HepG2 (cell line): ENCODE data around the gene GBE1. TPM values are rescaled to one million over a fixed set of nuclear protein-coding genes. Genes with fewer than 3 reads are reported as not detected.

Source experiments
- ATAC-seq: fragments of 200-7000 bp; cut with Tn5 transposase; 3 replicates; pipeline ENCODE4 v1.9.1; 2020; ENCODE audit warnings: mild to moderate bottlenecking, moderate library complexity
- BruUV-seq: library from RNA; stranded (reverse); fragments of 400-500 nt; replicated peaks from 2 replicates; lab custom pipeline; 2021; lab: Mats Ljungman, UMichigan
- CTCF ChIA-PET: fragments of 300-600 bp; formaldehyde crosslinking; extraction: SDS; loops from one replicate; lab custom pipeline; 2021; ENCODE audit warnings: low total read pairs, inconsistent platforms, low intra/inter-chr PET ratio; lab: Yijun Ruan, JAX
- POLR2A ChIA-PET: fragments of 350-600 bp; sonication (Branson Sonifier 250); formaldehyde crosslinking; loops from one replicate; lab custom pipeline; 2020; ENCODE audit warnings: antibody characterized with exemption, inconsistent platforms; lab: Yijun Ruan, JAX
- DNase-seq: peaks from one replicate; pipeline ENCODE4 v3.0.0-alpha.2; 2015; ENCODE audit warnings: low spot score
- FAIRE-seq: peaks from 3 replicates; lab custom pipeline; 2011; peaks lifted over from hg19 to GRCh38; lab: Jason Lieb, UNC
- H2AFZ ChIP-seq: one replicate; pipeline ENCODE4 v1.6.1; 2011; ENCODE audit warnings: low read length, inconsistent platforms
- H3K27ac ChIP-seq: fragments of 300-600 bp; 3 replicates; pipeline ENCODE4 v1.8.0; 2011; ENCODE audit warnings: mixed run types, mild to moderate bottlenecking, mixed read lengths, low read length, inconsistent platforms; ENCODE audit not compliant: insufficient read depth; ENCODE audit errors: extremely low read length
- H3K27me3 ChIP-seq, 2 experiments: fragments of 200-600 bp in 1 of 2; 2 replicates in 1 of 2; 3 replicates in 1 of 2; pipeline versions ENCODE4 v1.6.0 to v1.8.0; 2011; ENCODE audit warnings: low read length in 2 of 2, mild to moderate bottlenecking in 2 of 2, moderate library complexity in 2 of 2, inconsistent platforms in 1 of 2; ENCODE audit not compliant: insufficient read depth in 2 of 2, control insufficient read depth in 1 of 2
- H3K36me3 ChIP-seq, 2 experiments: fragments of 200-600 bp in 1 of 2; replicated peaks in 1 of 2; 2 replicates in 1 of 2; 3 replicates in 1 of 2; pipeline versions ENCODE4 v1.5.1 to v1.8.0; 2011; ENCODE audit warnings: low read length in 2 of 2, inconsistent platforms in 1 of 2; ENCODE audit not compliant: insufficient read depth in 2 of 2, control insufficient read depth in 1 of 2
- H3K4me1 ChIP-seq: 2 replicates; pipeline ENCODE4 v1.5.1; 2012; ENCODE audit warnings: low read length, inconsistent platforms; ENCODE audit not compliant: insufficient read depth
- H3K4me2 ChIP-seq: 2 replicates; pipeline ENCODE4 v1.6.0; 2011; ENCODE audit warnings: low read depth, low read length, inconsistent platforms
- H3K4me3 ChIP-seq, 3 experiments: fragments of 200-600 bp in 1 of 3; sonication (generic), shearing (Covaris generic) in 1 of 3; replicated peaks in 1 of 3; 2 replicates each; pipeline ENCODE4 v1.5.1; 2011 to 2016; ENCODE audit warnings: low read length in 3 of 3, inconsistent platforms in 2 of 3, low read depth in 2 of 3, mild to moderate bottlenecking in 2 of 3, control low read depth in 1 of 3, mixed read lengths in 1 of 3; ENCODE audit not compliant: insufficient read depth in 1 of 3
- H3K79me2 ChIP-seq: one replicate; pipeline ENCODE4 v1.6.1; 2011; ENCODE audit warnings: low read length, inconsistent platforms; ENCODE audit not compliant: insufficient read depth
- H3K9ac ChIP-seq: 2 replicates; pipeline ENCODE4 v1.6.0; 2011; ENCODE audit warnings: mild to moderate bottlenecking, low read depth, low read length, inconsistent platforms; ENCODE audit not compliant: insufficient read depth
- H3K9me3 ChIP-seq: 2 replicates; pipeline ENCODE4 v1.5.1; 2012; ENCODE audit warnings: mild to moderate bottlenecking, low read length
- H4K20me1 ChIP-seq: 2 replicates; pipeline ENCODE4 v1.6.0; 2011; ENCODE audit warnings: inconsistent platforms, mild to moderate bottlenecking, low read length, moderate library complexity; ENCODE audit not compliant: insufficient read depth
- ATF7 ChIP-seq, 2 experiments: fragments of 450-650 bp in 1 of 2; sonication (generic) in 1 of 2; formaldehyde crosslinking in 1 of 2; IDR thresholded peaks; 2 replicates each; pipeline versions ENCODE4 v1.4.0 to v1.6.1; 2016 to 2020; ENCODE audit warnings: antibody characterized with exemption in 1 of 2, mild to moderate bottlenecking in 1 of 2, missing genetic modification reagents in 1 of 2
- BORCS8-MEF2B ChIP-seq: sonication (generic); formaldehyde crosslinking; IDR thresholded peaks from 2 replicates; pipeline ENCODE4 v1.8.0; 2022; ENCODE audit warnings: mild to moderate bottlenecking, missing genetic modification reagents
- CEBPB ChIP-seq: IDR thresholded peaks from 2 replicates; pipeline ENCODE4 v1.6.1; 2011; ENCODE audit warnings: low read depth, low read length, improper control_type of control experiment, borderline replicate concordance
- CENPT ChIP-seq: sonication (generic); formaldehyde crosslinking; IDR thresholded peaks from 2 replicates; pipeline ENCODE4 v1.8.0; 2022; ENCODE audit warnings: low read depth, mild to moderate bottlenecking, moderate library complexity, missing genetic modification reagents
- DR1 ChIP-seq: sonication (generic); formaldehyde crosslinking; IDR thresholded peaks from 2 replicates; pipeline ENCODE4 v1.8.0; 2021; ENCODE audit warnings: mild to moderate bottlenecking, missing genetic modification reagents, inconsistent platforms
- ESRRA ChIP-seq: sonication (generic); formaldehyde crosslinking; IDR thresholded peaks from 2 replicates; pipeline ENCODE4 v1.5.1; 2020; ENCODE audit warnings: mild to moderate bottlenecking, low read depth, missing genetic modification reagents
- FOSL2 ChIP-seq: sonication (generic); formaldehyde crosslinking; IDR thresholded peaks from 2 replicates; pipeline ENCODE4 v1.4.0; 2020; ENCODE audit warnings: missing genetic modification reagents
- HES4 ChIP-seq: sonication (generic); formaldehyde crosslinking; IDR thresholded peaks from 2 replicates; pipeline ENCODE4 v1.9.0; 2021; ENCODE audit warnings: mild to moderate bottlenecking, missing genetic modification reagents, borderline replicate concordance
- HOXA3 ChIP-seq: sonication (generic); formaldehyde crosslinking; IDR thresholded peaks from 2 replicates; pipeline ENCODE4 v1.5.0; 2020; ENCODE audit warnings: missing genetic modification reagents
- HOXA5 ChIP-seq: sonication (generic); formaldehyde crosslinking; IDR thresholded peaks from 2 replicates; pipeline ENCODE4 v1.4.0; 2020; ENCODE audit warnings: missing genetic modification reagents
- KLF15 ChIP-seq: sonication (generic); formaldehyde crosslinking; IDR thresholded peaks from 2 replicates; pipeline ENCODE4 v1.8.1; 2023; ENCODE audit warnings: borderline replicate concordance, mild to moderate bottlenecking, inconsistent platforms, missing genetic modification reagents, mixed read lengths
- MAFK ChIP-seq, 2 experiments: IDR thresholded peaks in 1 of 2; conservative IDR thresholded peaks in 1 of 2; 2 replicates each; pipeline ENCODE4 v1.6.1; 2011; ENCODE audit warnings: improper control_type of control experiment in 2 of 2, low read length in 2 of 2
- MBD4 ChIP-seq: IDR thresholded peaks from 2 replicates; pipeline ENCODE4 v1.6.1; 2012; ENCODE audit warnings: low read length, inconsistent platforms, borderline replicate concordance
- MIER2 ChIP-seq: IDR thresholded peaks from 2 replicates; pipeline ENCODE4 v1.6.1; 2016; ENCODE audit warnings: missing biosample characterization, missing genetic modification reagents
- NAIF1 ChIP-seq: sonication (generic); formaldehyde crosslinking; IDR thresholded peaks from 2 replicates; pipeline ENCODE4 v1.5.0; 2020; ENCODE audit warnings: mild to moderate bottlenecking, missing genetic modification reagents, borderline replicate concordance
- NCOA2 ChIP-seq: sonication (generic); formaldehyde crosslinking; IDR thresholded peaks from 2 replicates; pipeline ENCODE4 v1.8.0; 2022; ENCODE audit warnings: inconsistent platforms
- POLR2AphosphoS2 ChIP-seq: IDR thresholded peaks from 2 replicates; pipeline ENCODE4 v1.6.1; 2011; ENCODE audit warnings: low read depth, low read length, improper control_type of control experiment
- RXRB ChIP-seq: IDR thresholded peaks from 2 replicates; pipeline ENCODE4 v1.6.1; 2016; ENCODE audit warnings: borderline replicate concordance, missing genetic modification reagents, missing compliant biosample characterization
- TBX3 ChIP-seq: fragments of 450-650 bp; IDR thresholded peaks from 2 replicates; pipeline ENCODE4 v1.6.1; 2017; ENCODE audit warnings: antibody characterized with exemption, mild to moderate bottlenecking, inconsistent platforms, borderline replicate concordance
- THYN1 ChIP-seq: sonication (generic); formaldehyde crosslinking; IDR thresholded peaks from 2 replicates; pipeline ENCODE4 v1.8.1; 2023; ENCODE audit warnings: low read depth, mild to moderate bottlenecking, moderate library complexity, missing genetic modification reagents, borderline replicate concordance
- ZBTB46 ChIP-seq: sonication (generic); formaldehyde crosslinking; IDR thresholded peaks from 2 replicates; pipeline ENCODE4 v1.4.0; 2020; ENCODE audit warnings: mild to moderate bottlenecking, missing genetic modification reagents, borderline replicate concordance
- ZNF136 ChIP-seq: sonication (generic); formaldehyde crosslinking; IDR thresholded peaks from 2 replicates; pipeline ENCODE4 v1.8.1; 2022; ENCODE audit warnings: low read depth, mild to moderate bottlenecking, moderate library complexity, missing genetic modification reagents
- ZNF263 ChIP-seq: sonication (generic); formaldehyde crosslinking; IDR thresholded peaks from 2 replicates; pipeline ENCODE4 v1.4.0; 2020; ENCODE audit warnings: missing genetic modification reagents
- ZNF7 ChIP-seq: IDR thresholded peaks from 2 replicates; pipeline ENCODE4 v1.6.1; 2016; ENCODE audit warnings: missing biosample characterization, missing genetic modification reagents
- ZNF792 ChIP-seq: IDR thresholded peaks from 2 replicates; pipeline ENCODE4 v1.6.1; 2016
- in situ Hi-C: cut with HindIII; loops from 2 replicates; pipeline ENCODE4 v1.10.0; 2017; ENCODE audit warnings: low pct_unique_long_range_greater_than_20kb; ENCODE audit not compliant: extremely low pct_ligation_motif_present
- intact Hi-C: fragments of 100-400 bp; cut with micrococcal nuclease; formaldehyde crosslinking; loops from one replicate; pipeline ENCODE4 v1.10.0; 2022; ENCODE audit not compliant: unreplicated experiment
- polyA plus RNA-seq, 8 experiments: library from polyadenylated mRNA; depleted of rRNA in 3 of 8; stranded (reverse) in 7 of 8; unstranded in 1 of 8; fragments of >200 nt; fragmentation: Illumina TruSeq in 4 of 8; extraction: Trizol in 4 of 8; gene quantifications; 2 replicates each; pipeline versions ENCODE4 v1.2.1 to v1.2.3, GENCODE V29; 2011 to 2016; ENCODE audit warnings: low read depth in 4 of 8, missing spikeins in 1 of 8, mixed read lengths in 1 of 8; ENCODE audit not compliant: insufficient read depth in 1 of 8
- total RNA-seq, 5 experiments: library from RNA; depleted of rRNA; stranded (reverse); fragments of >200 nt; fragmentation: Illumina TruSeq; extraction: Trizol; gene quantifications; 2 replicates each; pipeline ENCODE4 v1.2.3, GENCODE V29; 2016; ENCODE audit warnings: low read depth in 1 of 5
- TF ChIP-seq, protein P1 (sequence below): sonication (generic); formaldehyde crosslinking; IDR thresholded peaks from 2 replicates; pipeline ENCODE4 v1.8.0; 2023; ENCODE audit warnings: mild to moderate bottlenecking, missing genetic modification reagents

Gene GBE1
- total and polyA plus RNA-seq, 2 of the 13 experiments (the other 11 are each of a cell fraction or from before 2014, with no cell fraction given): 22.9 to 36.1 TPM

DNA sequence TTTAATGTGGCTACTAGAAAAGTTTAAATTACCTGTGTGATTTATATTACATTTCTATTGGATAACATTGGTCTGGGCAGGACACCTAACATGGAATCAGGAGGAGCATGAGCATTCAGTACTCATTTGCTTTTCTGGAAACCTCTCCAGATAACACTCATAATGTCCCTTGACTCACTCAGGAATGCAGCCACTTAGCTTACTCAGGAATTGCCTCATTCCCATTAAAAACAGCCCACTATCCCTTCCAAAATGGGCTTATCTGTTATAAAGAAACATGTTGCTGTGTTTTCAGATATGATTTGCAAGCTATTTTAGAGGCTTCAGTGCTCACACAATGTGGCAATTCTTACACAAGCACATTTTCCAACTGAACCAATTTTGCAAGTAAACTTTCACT lies 17.1 kb downstream of the GBE1 start:
- H2AFZ ChIP-seq: no peak overlapping the region
- intact Hi-C loops (no loop called here), in situ Hi-C loops (no loop called here)
- no peak overlapping the region for H3K9ac ChIP-seq
- peak; percentile 37 for DNase-seq
- peaks cover 27% of the 10 kb centered on the region for H3K79me2 ChIP-seq
- peak; percentile 32; the same call in 1 of the 3 replicates for ATAC-seq
- peaks cover 16% of the 10 kb centered on the region for H3K4me1 ChIP-seq
- no peak overlapping the region for H3K4me3 ChIP-seq
- FAIRE-seq: no peak
- CTCF ChIA-PET: no interaction called here
- H3K4me2 ChIP-seq: no peak overlapping the region
- H3K27me3 ChIP-seq: no peaks in the 10 kb centered on the region
- H3K36me3 ChIP-seq: peaks cover 0 to 3% of the 10 kb centered on the region in 2 experiments; a peak in 1 of 5 replicates
- H4K20me1 ChIP-seq: 0 out of 2 replicates have a peak, but pooled peaks cover 5% of the 10 kb centered on the region
- BruUV-seq: no TSS peak
- no peaks in the 10 kb centered on the region for H3K9me3 ChIP-seq
- H3K27ac ChIP-seq: no peak overlapping the region
- POLR2A ChIA-PET: no interaction called here
- no peak for TF ChIP-seq ESRRA (CRISPR knock-in tag)
- peak; percentile 95 for TF ChIP-seq ZNF7 (CRISPR knock-in tag)
- TF ChIP-seq FOSL2 (CRISPR knock-in tag): peak; percentile 26; the same call in 1 of the 2 replicates
- no peak for TF ChIP-seq HOXA5
- TF ChIP-seq CEBPB: no peak
- no peak for TF ChIP-seq DR1
- TF ChIP-seq ATF7 (IDR thresholded peaks at IDR 0.05): no peak
- TF ChIP-seq ATF7 (CRISPR knock-in tag; IDR thresholded peaks at IDR 0.05): no peak
- TF ChIP-seq MIER2 (CRISPR knock-in tag): no peak
- no peak for TF ChIP-seq ZBTB46 (CRISPR knock-in tag)
- TF ChIP-seq KLF15: no peak
- no peak for TF ChIP-seq MAFK (conservative IDR thresholded peaks at IDR 0.05 in 1 of 2, IDR thresholded peaks at IDR 0.05 in 1 of 2; ENCODE audit: low read length in 2 of 2)
- no peak for TF ChIP-seq POLR2AphosphoS2
- no peak for TF ChIP-seq HES4 (CRISPR knock-in tag)
- no peak for TF ChIP-seq HOXA3 (CRISPR knock-in tag)
- TF ChIP-seq ZNF792: peak; percentile 66; the same call in 1 of the 2 replicates
- no peak for TF ChIP-seq MBD4
- no peak for TF ChIP-seq BORCS8-MEF2B
- TF ChIP-seq CENPT (CRISPR knock-in tag): no peak
- TF ChIP-seq THYN1 (CRISPR knock-in tag): no peak
- no peak for TF ChIP-seq ZNF136
- no peak for TF ChIP-seq RXRB (CRISPR knock-in tag)
- TF ChIP-seq NAIF1: no peak
- no peak for TF ChIP-seq ZNF263 (CRISPR knock-in tag)
- no peak for TF ChIP-seq TBX3
- no peak for TF ChIP-seq NCOA2 (CRISPR knock-in tag)
- TF ChIP-seq, protein P1, sequence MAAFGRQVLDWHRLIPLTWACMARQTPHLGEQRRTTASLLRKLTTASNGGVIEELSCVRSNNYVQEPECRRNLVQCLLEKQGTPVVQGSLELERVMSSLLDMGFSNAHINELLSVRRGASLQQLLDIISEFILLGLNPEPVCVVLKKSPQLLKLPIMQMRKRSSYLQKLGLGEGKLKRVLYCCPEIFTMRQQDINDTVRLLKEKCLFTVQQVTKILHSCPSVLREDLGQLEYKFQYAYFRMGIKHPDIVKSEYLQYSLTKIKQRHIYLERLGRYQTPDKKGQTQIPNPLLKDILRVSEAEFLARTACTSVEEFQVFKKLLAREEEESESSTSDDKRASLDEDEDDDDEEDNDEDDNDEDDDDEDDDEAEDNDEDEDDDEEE: no peak
